ENCODE data around the gene RBFOX2.
"Not testable (repeated sequence)": the region's sequence is repeated elsewhere in the genome, so short reads cannot be mapped to it uniquely, and the experiment has no call there.

The RBFOX2 gene

GRCh38 chr22:35996596-35996995, 32.0 kb downstream of the RBFOX2 start:
- TF ChIP-seq POLR2A (IDR thresholded peaks at IDR 0.05; ENCODE audit: extremely low read depth, insufficient read length), result no peak
- no peak for TF ChIP-seq MYC (IDR thresholded peaks at IDR 0.05; ENCODE audit: low read depth, low read length)
- no peak for TF ChIP-seq CTCF (IDR thresholded peaks at IDR 0.05; ENCODE audit: low read depth, low read length)
- TF ChIP-seq MAX (IDR thresholded peaks at IDR 0.05; ENCODE audit: low read depth, low read length), result no peak
- DNase-seq (ENCODE audit: low read depth), result no peak
- H3K4me3 ChIP-seq (ENCODE audit: low read depth, low read length), result no peak overlapping the region

GRCh38 chr22:35995772-35996171, 32.9 kb downstream of the RBFOX2 start:
- no peak for TF ChIP-seq POLR2A (IDR thresholded peaks at IDR 0.05; ENCODE audit: extremely low read depth, insufficient read length)
- no peak for TF ChIP-seq MAX (IDR thresholded peaks at IDR 0.05; ENCODE audit: low read depth, low read length)
- TF ChIP-seq MYC (IDR thresholded peaks at IDR 0.05; ENCODE audit: low read depth, low read length), result no peak
- no peak for TF ChIP-seq CTCF (IDR thresholded peaks at IDR 0.05; ENCODE audit: low read depth, low read length)
- no peak overlapping the region for H3K4me3 ChIP-seq (ENCODE audit: low read depth, low read length)
- no peak for DNase-seq (ENCODE audit: low read depth)

DNA sequence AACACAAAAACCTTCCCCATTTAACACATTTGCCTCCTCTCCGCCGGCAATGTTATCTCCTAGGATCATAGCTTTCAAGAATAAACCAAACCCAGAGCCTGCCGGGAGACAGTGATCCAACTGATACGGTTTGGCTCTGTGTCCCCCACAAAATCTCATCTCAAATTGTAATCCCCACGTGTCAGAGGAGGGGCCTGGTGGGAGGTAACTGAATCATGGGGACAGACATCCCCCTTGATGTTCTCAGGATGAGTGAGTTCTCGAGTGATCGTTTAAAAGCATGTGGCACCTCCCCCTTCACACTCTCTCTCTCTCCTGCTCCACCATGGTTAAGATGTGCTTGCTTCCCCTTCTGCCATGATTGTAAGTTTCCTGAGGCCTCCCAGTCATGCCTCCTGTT, 33.3 kb downstream of the RBFOX2 start:
- DNase-seq (ENCODE audit: low read depth), result no peak
- H3K4me3 ChIP-seq (ENCODE audit: low read depth, low read length), result no peak overlapping the region
- TF ChIP-seq MYC (IDR thresholded peaks at IDR 0.05; ENCODE audit: low read depth, low read length) (no peak), MAX (IDR thresholded peaks at IDR 0.05; ENCODE audit: low read depth, low read length) (no peak), POLR2A (IDR thresholded peaks at IDR 0.05; ENCODE audit: extremely low read depth, insufficient read length) (no peak), CTCF (IDR thresholded peaks at IDR 0.05; ENCODE audit: low read depth, low read length) (no peak)

DNA sequence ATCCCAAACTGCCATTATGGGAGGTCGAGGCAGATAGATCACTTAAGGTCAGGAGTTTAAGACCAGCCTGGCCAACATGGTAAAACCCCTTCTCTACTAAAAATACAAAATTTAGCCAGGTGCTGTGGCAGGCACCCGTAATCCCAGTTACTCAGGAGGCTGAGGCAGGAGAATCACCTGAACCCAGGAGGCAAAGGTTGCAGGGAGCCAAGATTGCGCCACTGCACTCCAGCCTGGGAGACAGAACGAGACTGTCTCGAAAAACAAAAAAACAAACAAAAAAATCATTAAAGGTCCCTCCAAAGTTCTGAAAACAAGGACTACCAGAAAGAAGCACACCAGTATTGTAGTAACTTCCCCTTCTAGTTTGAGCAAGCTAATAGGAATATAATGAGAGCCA, 34.9 kb downstream of the RBFOX2 start:
- not testable (repeated sequence) for DNase-seq (ENCODE audit: low read depth); H3K4me3 ChIP-seq (ENCODE audit: low read depth, low read length)

DNA sequence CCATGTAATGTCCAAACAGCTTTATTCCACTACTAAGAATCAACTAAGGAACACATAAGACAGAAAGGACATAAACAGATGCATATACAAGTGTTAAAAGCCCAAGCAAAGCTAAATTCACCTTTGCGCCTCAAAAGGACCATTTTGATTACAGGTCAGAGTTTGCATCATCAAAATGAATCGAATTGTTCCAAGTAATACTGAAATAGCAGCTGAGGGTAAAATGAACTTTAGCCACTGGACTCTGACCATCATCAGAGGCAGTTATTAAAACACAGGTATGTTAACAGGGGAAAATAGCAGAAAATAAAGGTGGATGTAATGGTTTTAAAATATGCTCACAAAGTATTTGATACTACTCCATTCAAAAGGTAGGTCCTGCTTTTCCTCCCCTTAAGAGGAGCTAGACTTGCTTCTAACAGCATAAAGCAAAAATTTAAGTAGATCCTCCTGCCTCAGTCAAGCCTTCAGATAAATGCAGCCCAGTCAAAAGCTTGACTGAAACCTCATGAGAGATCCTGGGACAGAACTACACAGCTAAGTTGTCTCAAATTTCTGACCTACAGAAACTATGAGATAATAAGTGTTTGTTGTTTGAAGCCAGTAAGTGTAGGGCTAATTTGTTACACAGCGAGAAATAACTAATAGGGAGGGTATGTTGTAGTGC, 35.4 kb downstream of the RBFOX2 start:
- no peak overlapping the region for H3K4me3 ChIP-seq (ENCODE audit: low read depth, low read length)
- no peak for DNase-seq (ENCODE audit: low read depth)
- TF ChIP-seq MYC (IDR thresholded peaks at IDR 0.05; ENCODE audit: low read depth, low read length), result no peak
- TF ChIP-seq POLR2A (IDR thresholded peaks at IDR 0.05; ENCODE audit: extremely low read depth, insufficient read length), result no peak
- TF ChIP-seq CTCF (IDR thresholded peaks at IDR 0.05; ENCODE audit: low read depth, low read length), result no peak
- no peak for TF ChIP-seq MAX (IDR thresholded peaks at IDR 0.05; ENCODE audit: low read depth, low read length)

DNA sequence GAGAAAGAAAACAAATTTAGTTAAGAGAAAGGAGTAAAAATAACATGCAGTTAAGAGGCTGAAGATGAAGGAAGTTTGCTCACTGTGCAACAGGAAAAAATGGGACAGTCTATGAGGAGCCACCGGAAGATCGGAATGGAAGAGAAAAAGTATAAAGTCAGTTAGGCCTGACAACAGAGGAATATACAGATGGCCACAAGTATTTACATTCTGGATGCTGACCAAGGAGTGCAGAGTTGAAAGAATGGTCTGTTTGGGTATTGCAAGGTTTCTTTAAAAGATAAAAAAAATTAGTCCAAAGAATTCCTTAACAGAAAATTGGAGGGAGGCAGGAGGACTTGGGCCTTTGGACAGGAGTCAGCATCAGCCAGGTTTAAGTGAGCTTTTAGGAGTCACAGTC, 37.5 kb downstream of the RBFOX2 start:
- TF ChIP-seq POLR2A (IDR thresholded peaks at IDR 0.05; ENCODE audit: extremely low read depth, insufficient read length), result no peak
- DNase-seq (ENCODE audit: low read depth), result no peak
- no peak overlapping the region for H3K4me3 ChIP-seq (ENCODE audit: low read depth, low read length)

GRCh38 chr22:35988030-35988429, 40.6 kb downstream of the RBFOX2 start:
- no peak overlapping the region for H3K4me3 ChIP-seq (ENCODE audit: low read depth, low read length)
- no peak for TF ChIP-seq CTCF (IDR thresholded peaks at IDR 0.05; ENCODE audit: low read depth, low read length)
- TF ChIP-seq MAX (IDR thresholded peaks at IDR 0.05; ENCODE audit: low read depth, low read length), result no peak
- TF ChIP-seq MYC (IDR thresholded peaks at IDR 0.05; ENCODE audit: low read depth, low read length), result no peak
- TF ChIP-seq POLR2A (IDR thresholded peaks at IDR 0.05; ENCODE audit: extremely low read depth, insufficient read length), result no peak
- DNase-seq (ENCODE audit: low read depth), result no peak
